ENCODE results near the gene SCARB2. TPM values are rescaled to one million over a fixed set of nuclear protein-coding genes. Genes with fewer than 3 reads are reported as not detected.

Gene SCARB2
- total RNA-seq, 1 experiment from 2014 or later = 51.3 TPM

- peak overlapping the region; percentile 72 for H3K9ac ChIP-seq (ENCODE audit: low read length)
- DNase-seq (ENCODE audit: low read depth, low spot score) (no peak), ATAC-seq (no peak)
- H2AFZ ChIP-seq (ENCODE audit: low read depth, low read length, poor library complexity, severe bottlenecking) = no peak overlapping the region
- peak overlapping the region; percentile 85 to 91 for H3K4me3 ChIP-seq (replicated peaks in 1 of 2; ENCODE audit: low read depth in 1 of 2, low read length in 2 of 2)
- ChIA-PET CTCF (no interaction called here), POLR2A (no interaction called here), RAD21 (ENCODE audit: low non-redundant PET in 1 of 2, low total read pairs in 2 of 2, uncharacterized antibody in 2 of 2, unreplicated experiment in 2 of 2) (no interaction called here)
- peaks cover 8 to 21% of the 10 kb centered on the region in 2 experiments; a peak in 3 of 4 replicates for H3K9me3 ChIP-seq (ENCODE audit: control insufficient read depth in 1 of 2, insufficient read depth in 1 of 2, low read depth in 1 of 2, low read length in 2 of 2)
- peaks cover 0 to 33% of the 10 kb centered on the region in 2 experiments; a peak in 3 of 4 replicates for H3K36me3 ChIP-seq (ENCODE audit: control insufficient read depth in 1 of 2, insufficient read depth in 2 of 2, low read length in 2 of 2)
- BruUV-seq (replicated peaks) = no TSS peak
- peaks cover 17 to 26% of the 10 kb centered on the region in 2 experiments for H3K4me1 ChIP-seq (ENCODE audit: control insufficient read depth in 1 of 2, insufficient read depth in 2 of 2, low read length in 2 of 2)
- H4K20me1 ChIP-seq (ENCODE audit: insufficient read depth) = no peaks in the 10 kb centered on the region
- intact Hi-C loops (cut with micrococcal nuclease) = no loop called here
- H3K79me2 ChIP-seq (ENCODE audit: insufficient read depth, low read length) = peaks cover 54% of the 10 kb centered on the region
- H3K27ac ChIP-seq (ENCODE audit: low read depth, low read length) = no peak overlapping the region
- H3K4me2 ChIP-seq (ENCODE audit: low read length) = peak overlapping the region; percentile 87
- TF ChIP-seq CBX3 (IDR thresholded peaks at IDR 0.05; ENCODE audit: low read depth) = no peak
- TF ChIP-seq RAD21 (IDR thresholded peaks at IDR 0.05; ENCODE audit: low read depth) = no peak
- no peak for TF ChIP-seq SP1 (IDR thresholded peaks at IDR 0.05; ENCODE audit: low read depth)
- no peak for TF ChIP-seq CEBPB (IDR thresholded peaks at IDR 0.05; ENCODE audit: low read depth)
- TF ChIP-seq EZH2phosphoT487 (IDR thresholded peaks at IDR 0.05; ENCODE audit: borderline replicate concordance) = no peak
- TF ChIP-seq EGR1 (IDR thresholded peaks at IDR 0.05; ENCODE audit: low read depth) = no peak
- TF ChIP-seq ZNF274 (IDR thresholded peaks at IDR 0.05; ENCODE audit: low read depth, low read length) = no peak
- TF ChIP-seq POLR2A (IDR thresholded peaks at IDR 0.05; ENCODE audit: borderline replicate concordance, extremely low read depth, insufficient read depth, insufficient read length) = no peak
- no peak for TF ChIP-seq ZBTB33 (IDR thresholded peaks at IDR 0.05; ENCODE audit: extremely low read depth, insufficient replicate concordance, low read length)
- TF ChIP-seq YY1 (IDR thresholded peaks at IDR 0.05; ENCODE audit: extremely low read depth, insufficient replicate concordance, low read depth, low read length) = no peak
- no peak for TF ChIP-seq REST (IDR thresholded peaks at IDR 0.05; ENCODE audit: low read depth)
- TF ChIP-seq POLR2AphosphoS5 (IDR thresholded peaks at IDR 0.05; ENCODE audit: low read depth, low read length) = no peak
- TF ChIP-seq ZFX (IDR thresholded peaks at IDR 0.05) = no peak
- no peak for TF ChIP-seq CTCF (IDR thresholded peaks at IDR 0.05 in 2 of 3, conservative IDR thresholded peaks at IDR 0.05 in 1 of 3; ENCODE audit: borderline replicate concordance in 1 of 3, insufficient read depth in 1 of 3, low read depth in 2 of 3, low read length in 2 of 3)
- no peak for TF ChIP-seq SRF (IDR thresholded peaks at IDR 0.05; ENCODE audit: low read depth)
- TF ChIP-seq ELF1 (IDR thresholded peaks at IDR 0.05; ENCODE audit: borderline replicate concordance, low read depth) = no peak
- TF ChIP-seq SIN3A (IDR thresholded peaks at IDR 0.05; ENCODE audit: low read depth) = no peak
- no peak for TF ChIP-seq FOSL1 (IDR thresholded peaks at IDR 0.05; ENCODE audit: low read depth)
- no peaks in the 10 kb centered on the region for H3K9me2 ChIP-seq (ENCODE audit: insufficient read depth)
- no peaks in the 10 kb centered on the region for H3K27me3 ChIP-seq (ENCODE audit: insufficient read depth, low read length)
Measured at GRCh38 chr4:76232681-76233080, 19.1 kb upstream of the SCARB2 start.

Measured in HCT116 (cell line).